HG03558 (cell line): ENCODE data around the gene ITIH1.
"Not testable (repeated sequence)": the region's sequence is repeated elsewhere in the genome, so short reads cannot be mapped to it uniquely, and the experiment has no call there.

ENCODE experiments used
- ATAC-seq: cut with Tn5 transposase; IDR thresholded peaks from one replicate; pipeline ENCODE4 v1.9.1; 2021; ENCODE audit warnings: moderate number of reproducible peaks; ENCODE audit not compliant: unreplicated experiment; ENCODE audit errors: extremely low read depth

The ITIH1 gene

GRCh38 chr3:52777127-52777958 is at the start of gene ITIH1:
Gene ITIH1 (plus strand): TSS chr3:52777599. CDS start chr3:52777616, 17 bp downstream.
- ATAC-seq, result no peak

GRCh38 chr3:52728753-52729152 is 48.6 kb upstream of the ITIH1 start:
- ATAC-seq, result not testable (repeated sequence)

- ATAC-seq, result no peak
Measured at GRCh38 chr3:52730681-52731080, 46.7 kb upstream of the ITIH1 start.

GRCh38 chr3:52731590-52731989 is 45.8 kb upstream of the ITIH1 start:
- no peak for ATAC-seq

- no peak for ATAC-seq
Measured at GRCh38 chr3:52733256-52733891, 44.0 kb upstream of the ITIH1 start.

GRCh38 chr3:52739730-52740129 is 37.7 kb upstream of the ITIH1 start:
- ATAC-seq, result no peak

GRCh38 chr3:52742418-52743041 is 34.9 kb upstream of the ITIH1 start:
- no peak for ATAC-seq

GRCh38 chr3:52743152-52743551 is 34.2 kb upstream of the ITIH1 start:
- no peak for ATAC-seq

GRCh38 chr3:52743721-52744120 is 33.7 kb upstream of the ITIH1 start:
- ATAC-seq, result no peak

- no peak for ATAC-seq
Measured at GRCh38 chr3:52752045-52752660, 25.2 kb upstream of the ITIH1 start.

GRCh38 chr3:52754373-52754772 is 23.0 kb upstream of the ITIH1 start:
- ATAC-seq, result no peak

- ATAC-seq, result no peak
Measured at GRCh38 chr3:52756141-52756540, 21.3 kb upstream of the ITIH1 start.

- no peak for ATAC-seq
Measured at GRCh38 chr3:52763466-52763865, 13.9 kb upstream of the ITIH1 start.

- no peak for ATAC-seq
Measured at GRCh38 chr3:52769786-52770455, 7.5 kb upstream of the ITIH1 start.

GRCh38 chr3:52770496-52771333 is 6.7 kb upstream of the ITIH1 start, which contains the start of gene NEK4:
Gene NEK4 (minus strand): TSS chr3:52770940. CDS start chr3:52770746, 194 bp downstream.
- peak; percentile 88 for ATAC-seq

- ATAC-seq, result no peak
Measured at GRCh38 chr3:52771334-52771681, 6.1 kb upstream of the ITIH1 start.

- no peak for ATAC-seq
Measured at GRCh38 chr3:52771702-52772101, 5.7 kb upstream of the ITIH1 start.

GRCh38 chr3:52773361-52774065 is 3.9 kb upstream of the ITIH1 start:
- no peak for ATAC-seq
